A549 (cell line): Measurements from ENCODE around the gene CHMP6.

Source experiments
- CTCF ChIP-seq: fragments of >200 bp; sonication (Bioruptor Twin); formaldehyde crosslinking; IDR thresholded peaks from 3 replicates; pipeline ENCODE4 v1.5.1; 2016
- EP300 ChIP-seq, 2 experiments: fragments of >200 bp; sonication (Bioruptor Twin); formaldehyde crosslinking; IDR thresholded peaks; 2 replicates in 1 of 2; 3 replicates in 1 of 2; pipeline ENCODE4 v1.6.1; 2016 to 2017
- JUNB ChIP-seq: fragments of >200 bp; sonication (Bioruptor Twin); formaldehyde crosslinking; IDR thresholded peaks from 2 replicates; pipeline ENCODE4 v1.6.1; 2016
- MAX ChIP-seq: IDR thresholded peaks from 2 replicates; pipeline ENCODE4 v1.6.1; 2012
- NFE2L2 ChIP-seq: fragments of 150-350 bp; conservative IDR thresholded peaks from 2 replicates; pipeline ENCODE4 v1.6.1; 2014; ENCODE audit warnings: low read length
- POLR2A ChIP-seq: IDR thresholded peaks from 2 replicates; pipeline ENCODE4 v1.6.1; 2012; ENCODE audit warnings: mild to moderate bottlenecking, low read length
- POLR2AphosphoS2 ChIP-seq: conservative IDR thresholded peaks from 2 replicates; pipeline ENCODE4 v1.6.1; 2012; ENCODE audit warnings: low read length, improper control_type of control experiment, inconsistent platforms
- RAD21 ChIP-seq, 2 experiments: fragments of >200 bp in 1 of 2; sonication (Bioruptor Twin) in 1 of 2; formaldehyde crosslinking in 1 of 2; IDR thresholded peaks in 1 of 2; conservative IDR thresholded peaks in 1 of 2; 2 replicates in 1 of 2; 3 replicates in 1 of 2; pipeline ENCODE4 v1.6.1; 2012 to 2018; ENCODE audit warnings: inconsistent platforms in 1 of 2
- RNF2 ChIP-seq: fragments of 200-600 bp; sonication (generic); IDR thresholded peaks from 2 replicates; pipeline ENCODE4 v1.6.1; 2016; ENCODE audit warnings: low read depth, mild to moderate bottlenecking, antibody characterized with exemption, moderate library complexity, borderline replicate concordance

- TF ChIP-seq EP300 (IDR thresholded peaks at IDR 0.05), result no peak
- TF ChIP-seq JUNB, result no peak
- no peak for TF ChIP-seq CTCF
- TF ChIP-seq POLR2AphosphoS2, result no peak
- TF ChIP-seq RNF2, result no peak
- no peak for TF ChIP-seq RAD21 (conservative IDR thresholded peaks at IDR 0.05 in 1 of 2, IDR thresholded peaks at IDR 0.05 in 1 of 2)
- TF ChIP-seq MAX, result no peak
- TF ChIP-seq POLR2A, result no peak
- TF ChIP-seq NFE2L2, result no peak
Measured at GRCh38 chr17:80987941-80988461, 3.6 kb upstream of the CHMP6 start.
